Head of caudate nucleus (tissue), 42 donors: ENCODE measurements around the gene ST3GAL4.

Source experiments
- DNase-seq, 42 donors: peaks; one replicate each; pipeline versions ENCODE4 v3.0.0 to v3.0.0-alpha.2; 2020 to 2021; ENCODE audit warnings: mixed read lengths in 7 of 42
- intact Hi-C: fragments of 100-400 bp; cut with DNase I; formaldehyde crosslinking; loops from one replicate; pipeline ENCODE4 v1.15.0; 2022

The ST3GAL4 gene

DNA sequence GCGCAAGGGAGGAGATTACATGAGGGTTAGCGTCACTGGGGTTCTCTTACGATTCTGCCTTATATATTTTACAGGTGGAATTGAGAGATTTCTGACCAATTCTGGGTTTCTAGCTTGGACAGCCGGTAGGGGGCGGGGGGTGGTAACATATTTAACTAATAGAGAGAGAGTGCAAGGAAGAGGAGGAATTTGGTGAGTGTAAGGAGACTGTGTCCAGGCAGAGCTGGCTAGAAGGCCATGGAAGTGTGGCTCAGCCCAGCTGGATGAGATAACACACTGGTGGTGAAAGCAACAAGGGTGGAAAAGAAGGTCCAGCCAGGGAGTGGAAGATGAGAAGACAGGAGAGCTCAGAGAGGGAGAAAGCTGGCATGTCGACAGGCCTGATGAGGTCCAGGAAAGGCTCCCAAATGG, 56.5 kb downstream of the ST3GAL4 start:
- no peak for DNase-seq
- intact Hi-C loops = loop anchor here (10.0 kb wide), 1 partner anchor 57 kb away; the partner anchor contains the start of gene ST3GAL4

DNA sequence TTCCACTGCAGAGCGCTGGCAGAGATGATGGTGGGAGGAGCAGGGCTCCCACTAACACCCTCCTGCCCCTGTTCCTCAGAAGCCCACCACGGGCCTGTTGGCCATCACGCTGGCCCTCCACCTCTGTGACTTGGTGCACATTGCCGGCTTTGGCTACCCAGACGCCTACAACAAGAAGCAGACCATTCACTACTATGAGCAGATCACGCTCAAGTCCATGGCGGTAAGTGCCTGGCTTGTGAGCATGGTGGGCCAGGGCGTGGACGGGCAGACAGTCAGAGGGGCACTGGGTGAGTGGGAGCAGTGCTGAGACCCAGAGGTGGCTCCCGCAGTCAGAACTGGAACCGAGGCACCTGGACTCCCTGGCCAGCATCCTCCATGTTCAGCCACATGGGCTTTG, 57.9 kb downstream of the ST3GAL4 start:
- no peak for DNase-seq
- intact Hi-C loops = loop anchor here (10.0 kb wide), 1 partner anchor 59 kb away; the partner anchor contains the start of gene ST3GAL4

DNA sequence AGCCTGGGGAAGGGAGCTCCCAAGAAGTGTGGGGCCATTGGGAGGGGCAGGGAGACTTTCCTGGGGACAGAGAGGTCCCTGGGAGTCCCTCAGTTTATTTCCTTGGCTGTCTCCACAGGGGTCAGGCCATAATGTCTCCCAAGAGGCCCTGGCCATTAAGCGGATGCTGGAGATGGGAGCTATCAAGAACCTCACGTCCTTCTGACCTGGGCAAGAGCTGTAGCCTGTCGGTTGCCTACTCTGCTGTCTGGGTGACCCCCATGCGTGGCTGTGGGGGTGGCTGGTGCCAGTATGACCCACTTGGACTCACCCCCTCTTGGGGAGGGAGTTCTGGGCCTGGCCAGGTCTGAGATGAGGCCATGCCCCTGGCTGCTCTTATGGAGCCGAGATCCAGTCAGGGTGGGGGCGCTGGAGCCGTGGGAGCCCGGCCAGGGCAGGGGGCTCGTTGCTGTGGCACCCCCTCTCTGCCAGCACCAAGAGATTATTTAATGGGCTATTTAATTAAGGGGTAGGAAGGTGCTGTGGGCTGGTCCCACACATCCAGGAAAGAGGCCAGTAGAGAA, 58.4 kb downstream of the ST3GAL4 start:
- no peak for DNase-seq
- intact Hi-C loops = loop anchor here (10.0 kb wide), 1 partner anchor 59 kb away; the partner anchor contains the start of gene ST3GAL4

DNA sequence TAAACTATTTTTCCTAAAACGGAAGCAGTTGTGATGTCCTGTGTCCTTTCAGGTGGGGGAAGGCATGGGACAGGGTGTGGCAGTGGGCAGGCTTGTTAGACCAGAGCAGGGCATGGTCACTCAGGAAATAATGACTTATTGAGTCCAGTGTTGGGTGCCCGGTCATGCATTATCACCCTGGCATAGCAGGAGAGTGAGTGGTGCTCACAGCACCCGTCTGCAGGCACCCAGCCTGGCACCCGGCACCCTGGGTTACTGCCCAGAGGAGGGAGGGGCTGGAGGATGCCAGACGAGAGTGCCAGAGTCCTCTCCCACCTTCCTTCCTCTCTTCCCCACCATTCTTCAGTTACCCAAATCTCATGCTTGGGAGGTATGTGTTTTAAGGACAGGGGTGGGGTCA, 59.1 kb downstream of the ST3GAL4 start:
- peak in 22 of 42 donors; percentile 23 to 80 (median 44) for DNase-seq
- intact Hi-C loops = loop anchor here (10.0 kb wide), 1 partner anchor 60 kb away; the partner anchor contains the start of gene ST3GAL4

DNA sequence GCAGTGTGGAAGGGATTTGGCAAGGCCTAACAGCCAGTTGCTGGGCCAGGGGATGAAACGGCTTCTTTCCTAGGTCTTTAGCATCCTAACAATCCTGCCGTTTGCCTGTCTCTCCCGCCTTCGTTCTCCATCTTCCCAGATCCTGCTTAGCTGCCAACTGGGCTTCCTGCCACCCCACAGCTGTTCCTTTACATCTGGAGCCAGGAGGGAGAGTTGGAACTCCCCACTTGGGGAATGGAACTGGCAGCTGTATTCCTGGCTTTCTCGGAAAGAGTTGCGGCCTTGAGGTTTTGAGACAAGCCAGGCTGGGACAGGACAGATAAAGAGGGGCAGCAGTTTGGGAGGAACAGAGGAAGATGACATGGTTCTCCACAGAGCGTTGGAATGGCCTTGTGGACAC, 59.6 kb downstream of the ST3GAL4 start:
- intact Hi-C loops = loop anchor here (10.0 kb wide), 1 partner anchor 60 kb away; the partner anchor contains the start of gene ST3GAL4
- peak in 41 of 42 donors; percentile 56 to 94 (median 79) for DNase-seq

DNA sequence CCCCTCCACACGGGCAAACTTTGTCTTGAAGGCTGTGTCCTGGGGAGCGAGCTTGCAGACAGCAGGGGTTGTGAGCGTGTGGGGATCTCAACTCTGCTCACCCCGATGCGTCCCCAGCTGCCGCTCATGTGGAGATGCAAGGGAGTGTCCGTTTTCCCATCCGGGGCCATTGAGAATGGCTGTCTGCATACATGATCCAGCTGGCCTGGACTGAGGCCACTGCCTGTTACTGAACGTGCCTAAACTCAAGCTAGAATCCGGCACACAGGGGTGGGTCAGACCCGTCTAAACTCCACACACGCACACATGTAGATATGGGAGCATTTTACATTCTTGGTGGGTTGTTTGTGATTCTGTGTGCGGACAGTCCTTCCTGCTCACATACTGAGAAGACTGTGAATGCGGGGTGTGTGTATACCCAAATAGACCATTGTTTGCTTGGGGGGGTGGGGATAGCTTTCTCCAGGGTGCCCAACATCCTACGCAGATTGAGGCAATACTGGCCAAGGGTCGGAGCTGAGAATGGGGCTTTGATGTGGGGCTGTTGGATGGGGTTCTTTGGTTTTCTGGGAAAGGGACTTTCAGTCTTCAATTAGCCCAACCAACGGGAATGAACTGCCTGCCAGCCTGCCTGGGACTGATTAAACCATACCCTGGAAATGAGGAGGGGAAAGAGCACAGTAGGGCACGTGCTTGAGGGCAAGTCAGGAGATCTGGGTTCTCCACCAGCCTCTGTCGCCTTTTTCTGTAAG, 60.4 kb downstream of the ST3GAL4 start:
- DNase-seq = peak in 41 of 42 donors; percentile 21 to 82 (median 65)
- intact Hi-C loops = loop anchor here (10.0 kb wide), 1 partner anchor 61 kb away; the partner anchor contains the start of gene ST3GAL4

DNA sequence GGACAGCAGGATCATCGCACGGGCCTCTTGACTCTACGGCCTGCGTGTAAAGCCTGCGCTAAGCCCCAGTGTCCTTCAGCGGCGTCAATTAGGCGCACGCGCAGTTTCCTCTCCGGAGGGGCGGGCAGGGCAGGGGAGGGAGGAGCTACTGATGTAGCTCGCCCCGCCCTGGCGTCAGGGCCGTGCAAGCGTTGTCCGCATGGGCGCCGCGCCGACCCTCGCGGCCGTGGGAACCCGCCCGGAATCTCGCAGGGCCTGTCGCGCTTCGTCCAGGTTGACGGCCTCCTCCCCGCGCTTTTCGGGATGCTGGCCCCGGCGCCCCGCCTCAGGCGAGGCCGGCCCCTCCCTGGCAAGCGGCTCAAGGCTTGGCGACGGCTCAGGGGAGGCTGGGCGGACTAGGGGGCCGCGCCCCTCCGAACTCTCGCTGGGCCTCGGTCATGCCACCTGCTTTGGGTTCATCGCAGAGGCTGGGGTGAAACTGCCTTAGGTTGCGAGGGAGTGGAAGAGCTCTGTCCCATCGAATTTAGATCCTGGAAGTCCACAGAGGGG, 61.1 kb downstream of the ST3GAL4 start:
- DNase-seq = peak; percentile 81 to 95 (median 91)

DNA sequence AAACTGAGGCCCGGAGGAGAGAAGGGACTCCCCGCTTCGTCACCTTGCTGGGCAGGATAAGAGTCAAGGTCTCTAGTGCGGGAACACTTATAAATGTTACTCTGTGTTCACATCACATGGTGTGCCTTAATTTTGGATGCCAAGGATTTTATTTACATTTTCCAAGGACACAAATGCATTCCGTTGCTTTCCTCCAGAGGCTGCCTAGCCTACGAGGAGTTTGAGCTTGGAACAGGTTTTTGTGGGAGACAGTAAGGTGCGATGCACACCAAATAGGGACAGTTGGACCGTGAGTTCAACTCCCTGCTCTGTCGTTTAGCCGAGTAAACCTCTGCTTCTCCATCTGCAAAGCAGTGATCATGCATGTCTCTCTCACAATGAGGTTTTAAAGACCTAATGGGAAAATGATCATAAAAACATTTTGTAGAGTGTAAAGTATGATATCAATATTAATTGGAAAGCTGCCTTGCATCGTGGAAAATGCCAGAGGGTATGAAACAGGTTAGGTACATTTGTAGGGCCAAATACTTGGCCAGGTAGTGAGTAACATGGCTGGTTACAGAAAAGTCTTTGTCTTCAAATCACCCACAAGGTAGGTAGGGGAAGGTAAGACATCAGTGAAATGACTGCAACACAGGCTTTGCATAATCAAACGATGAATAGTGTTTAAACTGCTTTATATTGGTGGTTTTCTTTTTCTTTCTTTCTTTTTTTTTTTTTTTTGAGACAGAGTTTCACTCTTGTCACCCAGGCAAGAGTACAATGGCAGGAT, 61.8 kb downstream of the ST3GAL4 start:
- intact Hi-C loops = loop anchor here (10.0 kb wide), 1 partner anchor 62 kb away; the partner anchor contains the start of gene ST3GAL4
- no peak for DNase-seq

More for the DNA sequence above, 61.1 kb downstream of the ST3GAL4 start:
- intact Hi-C loops = loop anchor here (10.0 kb wide), 1 partner anchor 62 kb away; the partner anchor contains the start of gene ST3GAL4

DNA sequence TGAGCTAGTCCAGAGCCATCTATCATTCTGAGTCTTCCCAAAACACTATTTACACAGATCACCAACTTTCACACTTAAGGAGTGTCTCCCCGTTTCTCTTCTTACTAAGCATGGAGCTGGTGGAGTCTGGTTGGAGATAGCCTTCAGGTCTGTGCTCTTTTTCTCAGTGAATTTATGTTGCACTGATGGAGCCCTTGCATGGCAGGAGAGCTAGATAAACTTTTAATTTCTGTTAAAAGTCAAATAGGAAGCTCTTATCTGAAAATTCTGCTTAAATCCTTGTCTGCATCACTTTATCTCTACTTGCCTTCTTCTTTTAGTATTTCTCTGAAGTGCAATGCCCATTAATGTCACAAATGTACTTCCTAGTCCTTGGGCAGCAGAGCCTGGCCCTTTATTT, 63.4 kb downstream of the ST3GAL4 start:
- DNase-seq = no peak
- intact Hi-C loops = loop anchor here (10.0 kb wide), 1 partner anchor 64 kb away; the partner anchor contains the start of gene ST3GAL4

DNA sequence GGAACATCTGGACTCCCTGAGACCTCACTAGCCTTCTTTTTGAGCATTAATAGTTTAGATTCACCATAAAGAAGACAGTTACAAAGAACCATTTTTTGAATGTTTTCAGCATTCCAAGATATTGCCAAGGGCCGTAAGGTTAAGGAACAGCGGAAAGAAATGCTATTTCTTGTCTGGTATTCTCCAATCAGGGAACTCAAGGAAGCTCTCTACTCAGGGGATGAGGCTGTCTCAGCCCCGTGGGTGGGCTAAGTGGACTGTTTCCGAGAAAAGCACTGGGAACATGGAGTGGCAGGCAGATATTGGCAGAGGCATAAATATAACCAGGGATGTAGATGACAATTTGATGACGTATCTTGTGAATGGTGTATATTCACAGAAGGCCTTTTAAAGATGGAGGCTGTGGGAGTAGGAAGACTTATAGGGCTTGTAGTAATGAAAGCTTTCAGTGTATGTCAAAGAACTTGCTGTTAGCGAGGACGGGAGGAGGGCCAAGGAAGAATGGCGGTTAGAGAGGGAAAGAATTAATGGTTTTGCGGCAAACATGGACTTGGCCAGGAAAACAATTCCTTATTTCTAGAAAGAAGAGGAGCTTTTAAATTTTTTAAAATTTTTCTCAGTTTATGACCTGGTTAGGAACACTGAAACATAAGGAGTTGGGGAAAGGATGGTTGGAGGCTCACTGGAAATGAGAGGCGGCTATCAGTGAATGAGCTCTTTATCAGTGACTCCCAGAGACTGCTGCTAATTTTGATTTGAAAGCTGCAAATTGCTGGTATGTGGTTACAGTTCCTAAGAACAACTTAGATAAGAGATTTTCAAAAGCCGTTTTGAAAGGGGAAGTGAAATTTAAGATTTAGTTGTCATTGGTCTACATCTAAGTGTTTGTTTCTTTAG, 64.6 kb downstream of the ST3GAL4 start:
- no peak for DNase-seq
- intact Hi-C loops = loop anchor here (10.0 kb wide), 1 partner anchor 65 kb away; the partner anchor contains the start of gene ST3GAL4

DNA sequence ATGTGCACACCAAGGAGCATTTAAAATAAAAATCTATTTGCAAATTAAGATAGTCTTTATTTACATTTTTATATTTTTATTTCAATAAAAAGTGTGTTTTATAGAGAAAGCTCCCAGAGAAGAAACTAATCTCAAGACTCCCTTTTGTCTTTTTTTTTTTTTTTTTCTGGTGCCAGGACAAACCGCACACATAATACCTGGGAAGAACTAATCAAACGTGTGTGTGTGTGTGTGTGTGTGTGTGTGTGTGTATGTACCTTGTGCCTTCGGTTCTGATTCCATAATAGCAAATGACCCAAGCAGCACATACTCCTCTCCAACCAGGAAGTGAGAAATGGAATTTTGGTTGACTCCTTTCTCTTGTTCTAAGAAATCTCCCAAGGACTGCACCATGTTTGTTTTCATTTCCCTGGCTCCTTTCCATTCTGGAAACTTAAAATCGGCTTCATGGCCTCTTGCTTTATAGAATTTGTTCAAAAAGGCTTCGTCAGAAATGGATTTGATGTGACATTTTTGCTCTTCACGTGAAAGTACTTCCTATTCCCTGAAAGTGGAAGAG, 65.3 kb downstream of the ST3GAL4 start:
- no peak for DNase-seq
- intact Hi-C loops = no loop called here

DNA sequence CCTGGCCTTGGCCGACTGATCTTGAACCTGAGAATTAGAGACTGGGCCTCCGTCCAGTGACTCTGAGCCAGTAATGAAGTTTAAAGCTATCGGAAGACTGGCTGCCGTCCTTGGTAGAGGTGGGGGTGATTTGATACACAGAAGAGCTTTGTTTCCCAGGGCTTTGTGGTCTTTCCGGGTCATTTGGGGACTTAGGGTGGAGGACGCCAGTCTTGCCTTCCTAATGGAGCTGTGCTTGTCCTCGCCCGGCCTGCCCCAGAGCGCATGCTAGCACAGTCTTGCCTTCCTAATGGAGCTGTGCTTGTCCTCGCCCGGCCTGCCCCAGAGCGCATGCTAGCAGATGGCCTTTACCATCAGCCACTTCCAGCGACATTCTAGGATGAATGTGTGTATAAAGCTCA, 65.8 kb downstream of the ST3GAL4 start:
- DNase-seq = peak in 17 of 42 donors; percentile 18 to 65 (median 38)
- intact Hi-C loops = no loop called here

DNA sequence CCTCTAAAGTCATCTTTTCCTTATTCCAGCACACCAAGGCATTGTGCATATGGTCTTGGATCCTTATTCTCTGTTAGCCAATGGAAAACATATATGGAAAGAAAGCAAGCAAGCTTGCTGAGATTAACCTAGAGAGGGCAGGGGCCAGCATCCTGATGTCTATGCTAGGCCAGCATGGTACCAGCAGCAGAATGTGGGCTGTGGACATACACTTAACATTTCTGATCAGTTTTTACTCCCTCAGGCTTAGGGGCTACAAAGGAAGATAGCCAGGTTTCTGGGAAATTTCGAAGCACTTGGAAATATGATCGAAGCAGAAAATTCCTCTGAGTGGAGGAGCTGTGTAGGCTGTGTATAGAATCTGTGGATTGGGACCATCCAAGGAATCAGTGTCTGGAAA, 67.0 kb downstream of the ST3GAL4 start:
- no peak for DNase-seq
- intact Hi-C loops = no loop called here

DNA sequence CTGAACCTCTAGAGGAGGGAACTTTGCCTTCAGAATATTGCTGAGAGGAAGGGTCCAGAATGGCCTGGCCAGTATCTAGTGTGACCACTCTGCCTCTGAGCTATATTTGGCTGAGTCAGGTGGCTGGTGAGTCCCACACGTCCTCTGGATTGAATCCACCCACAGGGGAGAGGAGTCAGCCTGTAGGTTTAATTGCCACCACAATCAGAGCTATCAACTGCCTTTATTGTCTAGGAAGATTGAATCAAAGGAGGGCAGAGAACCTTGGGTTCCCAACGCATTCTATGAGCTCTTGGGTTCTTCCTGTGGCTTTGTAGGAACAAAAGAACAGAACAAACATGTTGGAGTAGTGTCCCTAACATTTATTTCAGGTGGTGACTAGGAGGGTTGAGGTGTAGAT, 67.7 kb downstream of the ST3GAL4 start:
- DNase-seq = no peak
- intact Hi-C loops = no loop called here

DNA sequence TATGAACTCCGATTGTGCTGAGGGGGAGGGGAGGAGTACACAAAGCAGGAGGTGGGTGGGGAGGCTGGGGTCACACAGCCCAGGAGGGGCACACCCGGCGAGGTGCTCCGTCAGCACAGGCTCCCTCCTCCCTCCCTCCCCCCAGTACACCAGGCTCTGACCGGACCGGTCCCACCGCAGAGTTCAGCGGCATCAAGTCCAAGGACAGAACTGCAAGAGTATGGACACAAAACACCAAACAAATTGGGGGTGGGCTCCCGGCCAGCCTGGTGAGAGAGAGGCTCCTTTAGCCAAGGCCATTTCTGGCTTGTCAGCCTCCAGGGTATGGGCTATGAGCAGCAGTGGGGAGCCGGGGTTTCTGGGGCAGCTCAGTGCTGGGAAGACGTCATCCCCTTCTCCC, 68.3 kb downstream of the ST3GAL4 start:
- intact Hi-C loops = no loop called here
- no peak for DNase-seq

DNA sequence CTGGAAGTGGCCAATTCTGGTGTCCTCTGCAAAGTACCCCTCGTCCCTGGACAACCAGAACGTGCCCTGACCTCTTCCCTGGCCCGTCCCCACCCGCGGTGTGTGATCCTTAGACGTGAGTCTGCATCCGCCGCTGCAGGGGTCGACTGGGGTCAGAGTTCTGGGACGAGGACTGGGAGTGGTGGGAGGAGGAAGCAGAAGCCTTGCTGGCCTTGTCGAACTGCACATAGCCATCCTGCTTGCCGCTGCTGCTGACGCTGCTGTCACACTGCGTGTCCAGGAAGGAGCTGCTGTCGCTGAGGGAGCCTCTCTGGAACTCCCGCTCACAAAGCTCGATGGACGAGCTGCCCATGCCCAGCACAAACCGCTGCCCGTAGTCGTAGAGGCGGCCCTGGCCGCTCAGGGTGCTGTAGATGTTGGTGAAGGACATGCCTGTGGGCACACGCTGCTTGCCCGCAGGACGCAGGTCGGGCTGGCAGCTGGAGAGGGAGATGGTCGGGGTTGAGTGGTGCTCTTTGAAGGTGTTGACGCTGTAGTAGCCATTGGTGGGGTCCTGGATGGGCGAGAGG, 69.1 kb downstream of the ST3GAL4 start:
- no peak for DNase-seq
- intact Hi-C loops = no loop called here

DNA sequence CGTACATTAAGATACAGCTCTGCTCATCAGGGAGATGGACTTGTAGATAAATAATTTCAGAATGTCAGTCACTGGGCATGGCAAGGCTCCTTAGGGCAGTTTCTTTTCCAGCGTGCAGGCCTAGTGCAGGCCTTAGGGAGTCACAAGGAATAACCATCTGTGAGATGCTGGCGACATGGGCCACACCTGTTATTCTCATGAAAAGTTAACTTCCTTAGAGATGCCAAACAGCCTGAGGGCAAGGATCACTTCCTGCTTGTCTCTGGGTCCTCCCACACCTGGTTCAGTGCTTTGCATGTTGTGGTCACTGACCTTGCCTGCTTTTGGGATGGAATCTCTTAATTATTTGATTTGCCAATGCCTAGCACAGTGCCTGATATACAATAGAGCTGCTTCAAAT, 70.6 kb downstream of the ST3GAL4 start:
- no peak for DNase-seq
- intact Hi-C loops = no loop called here
